B cell (primary cell): ENCODE results near the gene AP3S1. TPM values are rescaled to one million over a fixed set of nuclear protein-coding genes. Genes with fewer than 3 reads are reported as not detected.
"Not testable (repeated sequence)": the region's sequence is repeated elsewhere in the genome, so short reads cannot be mapped to it uniquely, and the experiment has no call there.

Experiments used
- ATAC-seq: fragments of 200-7000 bp; cut with Tn5 transposase; one replicate; pipeline ENCODE4 v1.10.0; 2021; ENCODE audit warnings: low read depth, mild to moderate bottlenecking, moderate number of reproducible peaks, moderate library complexity
- CTCF ChIA-PET: fragments of 350-600 bp; sonication (Branson Sonifier 250); formaldehyde crosslinking; loops from one replicate; lab custom pipeline; 2021; ENCODE audit warnings: antibody characterized with exemption, inconsistent platforms; lab: Charles Lee
- POLR2A ChIA-PET: fragments of 350-600 bp; sonication (Branson Sonifier 250); formaldehyde crosslinking; loops from one replicate; lab custom pipeline; 2021; ENCODE audit warnings: antibody characterized with exemption; lab: Charles Lee
- DNase-seq: peaks from one replicate; pipeline ENCODE4 v3.0.0; 2013
- H2AFZ ChIP-seq: 2 replicates; pipeline ENCODE4 v1.6.1; 2012; ENCODE audit warnings: mild to moderate bottlenecking, low read depth, low read length; ENCODE audit not compliant: insufficient read depth, poor library complexity, severe bottlenecking
- H3K27ac ChIP-seq, 2 donors: 1 replicate in 1 of 2; 2 replicates in 1 of 2; pipeline ENCODE4 v1.5.1; 2012 to 2013; ENCODE audit warnings: low read length in 2 of 2, mild to moderate bottlenecking in 2 of 2, moderate library complexity in 1 of 2
- H3K27me3 ChIP-seq, 4 experiments: fragments of 200-600 bp in 1 of 4; sonication (generic) in 1 of 4; replicated peaks in 1 of 4; 1 replicate in 2 of 4; 2 replicates in 2 of 4; pipeline versions ENCODE4 v1.6.1 to v1.7.0; 2013 to 2016; ENCODE audit warnings: low read length in 3 of 4, mild to moderate bottlenecking in 2 of 4, mixed read lengths in 1 of 4, moderate library complexity in 1 of 4; ENCODE audit not compliant: insufficient read depth in 4 of 4, control insufficient read depth in 3 of 4; ENCODE audit errors: control extremely low read depth in 1 of 4
- H3K36me3 ChIP-seq, 2 experiments: replicated peaks in 1 of 2; 1 replicate in 1 of 2; 2 replicates in 1 of 2; pipeline versions ENCODE4 v1.6.1 to v1.7.1; 2013; ENCODE audit warnings: low read length in 1 of 2; ENCODE audit not compliant: insufficient read depth in 2 of 2, control insufficient read depth in 1 of 2; ENCODE audit errors: control extremely low read depth in 1 of 2, extremely low read depth in 1 of 2
- H3K4me1 ChIP-seq, 2 donors: fragments of 200-600 bp in 1 of 2; sonication (generic) in 1 of 2; 1 replicate in 1 of 2; 2 replicates in 1 of 2; pipeline versions ENCODE4 v1.5.1 to v1.6.1; 2013 to 2017; ENCODE audit warnings: low read length in 2 of 2; ENCODE audit not compliant: control insufficient read depth in 2 of 2, insufficient read depth in 2 of 2
- H3K4me2 ChIP-seq: replicated peaks from 2 replicates; pipeline ENCODE3; 2012; ENCODE audit warnings: mild to moderate bottlenecking, low read depth, low read length; ENCODE audit not compliant: poor library complexity, severe bottlenecking
- H3K4me3 ChIP-seq, 5 experiments: fragments of 200-600 bp in 1 of 5; sonication (generic) in 1 of 5; 1 replicate in 3 of 5; 2 replicates in 2 of 5; pipeline versions ENCODE4 v1.5.1 to v1.7.0; 2011 to 2016; ENCODE audit warnings: low read length in 4 of 5, mild to moderate bottlenecking in 4 of 5, low read depth in 2 of 5, control low read depth in 1 of 5, moderate library complexity in 1 of 5; ENCODE audit not compliant: insufficient read depth in 1 of 5; ENCODE audit errors: control extremely low read depth in 1 of 5, extremely low read depth in 1 of 5
- H3K79me2 ChIP-seq: fragments of 200-600 bp; sonication (generic); one replicate; pipeline ENCODE4 v1.6.0; 2016; ENCODE audit warnings: low read length; ENCODE audit not compliant: control insufficient read depth, insufficient read depth
- H3K9ac ChIP-seq: fragments of 200-600 bp; sonication (generic); 2 replicates; pipeline ENCODE4 v1.6.1; 2017; ENCODE audit warnings: mild to moderate bottlenecking, low read length, moderate library complexity
- H3K9me3 ChIP-seq, 3 donors: one replicate each; pipeline versions ENCODE4 v1.6.1 to v1.7.1; 2013; ENCODE audit warnings: low read length in 2 of 3; ENCODE audit not compliant: control insufficient read depth in 2 of 3, insufficient read depth in 1 of 3; ENCODE audit errors: control extremely low read depth in 1 of 3
- H4K20me1 ChIP-seq: 2 replicates; pipeline ENCODE4 v1.6.0; 2012; ENCODE audit warnings: mild to moderate bottlenecking, low read length; ENCODE audit not compliant: insufficient read depth, control insufficient read depth, poor library complexity, severe bottlenecking
- H3K27ac Mint-ChIP-seq: one replicate; pipeline ENCODE4 v1.8.0; 2021; ENCODE audit warnings: mixed read lengths
- H3K27me3 Mint-ChIP-seq: one replicate; pipeline ENCODE4 v1.8.0; 2021; ENCODE audit warnings: mixed read lengths
- H3K4me1 Mint-ChIP-seq: one replicate; pipeline ENCODE4 v1.8.0; 2021; ENCODE audit warnings: mixed read lengths
- H3K4me3 Mint-ChIP-seq: one replicate; pipeline ENCODE4 v1.8.0; 2021; ENCODE audit warnings: mixed read lengths
- H3K9me3 Mint-ChIP-seq: one replicate; pipeline ENCODE4 v1.8.0; 2022; ENCODE audit warnings: mixed read lengths; ENCODE audit not compliant: insufficient read depth
- CTCF ChIP-seq: fragments of 200-600 bp; IDR thresholded peaks from one replicate; pipeline ENCODE4 v1.8.0; 2022; ENCODE audit warnings: antibody characterized with exemption, mild to moderate bottlenecking
- EZH2 ChIP-seq: IDR thresholded peaks from 2 replicates; pipeline ENCODE4 v1.6.1; 2012; ENCODE audit warnings: borderline replicate concordance, low read depth, mild to moderate bottlenecking, moderate library complexity, low read length; ENCODE audit not compliant: insufficient read depth, poor library complexity, severe bottlenecking
- WGBS: methylation state at CpG from one replicate; pipeline ENCODE4 v1.1.5; 2013; ENCODE audit warnings: missing lambda C conversion rate; ENCODE audit not compliant: insufficient coverage; 5-methylcytosine and 5-hydroxymethylcytosine counted together
- intact Hi-C: fragments of 100-400 bp; cut with micrococcal nuclease; formaldehyde crosslinking; loops from one replicate; pipeline ENCODE4 v1.10.0; 2022
- polyA plus RNA-seq: library from polyadenylated mRNA; depleted of rRNA; stranded (reverse); fragments of >200 nt; gene quantifications from 2 replicates; pipeline ENCODE4 v1.2.3, GENCODE V29; 2012
- total RNA-seq, 2 donors: library from RNA; stranded (reverse); fragments of 120-200 nt in 1 of 2; gene quantifications; 1 replicate in 1 of 2; 2 replicates in 1 of 2; pipeline versions ENCODE4 v1.2.3 to v1.2.4, GENCODE V29; 2013 to 2022

Gene AP3S1
- total and polyA plus RNA-seq, 2 donors (not counting 1 experiment from before 2014, with no cell fraction given), result 12.8 to 47.6 TPM

- DNase-seq, intact Hi-C loops: not testable (repeated sequence)
These were observed 40.7 kb downstream of the AP3S1 start for GRCh38 chr5:115882434-115882833.

DNA sequence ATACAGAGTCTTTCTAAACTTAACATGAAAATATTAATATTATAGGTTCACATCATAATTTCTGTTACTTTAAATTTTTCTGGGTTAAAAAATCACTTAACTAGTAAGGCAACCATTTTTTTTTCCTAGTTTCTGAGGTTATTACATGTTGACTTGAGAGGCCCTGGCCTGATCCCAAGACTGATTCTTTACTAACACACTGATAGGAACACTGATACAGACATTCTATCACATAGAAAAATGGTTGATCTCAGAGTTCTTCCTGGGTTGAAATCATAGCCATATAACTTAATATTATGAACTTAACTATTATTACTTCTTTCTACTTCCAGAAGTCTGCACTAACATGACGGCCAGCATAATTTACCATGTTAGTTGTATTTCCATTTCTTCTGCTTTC lies 43.0 kb downstream of the AP3S1 start:
- Histone ChIP-seq H3K4me2 (no peak overlapping the region), H3K27ac (no peak overlapping the region), H3K4me3 (no peak overlapping the region), H3K4me1 (no peaks in the 10 kb centered on the region), H2AFZ (no peak overlapping the region), H3K9me3 (peaks cover 0 to 10% (median 0%) of the 10 kb centered on the region in 3 donors), H3K36me3 (no peaks in the 10 kb centered on the region), H3K27me3 (no peaks in the 10 kb centered on the region), H3K9ac (no peak overlapping the region), H4K20me1 (no peaks in the 10 kb centered on the region), H3K79me2 (no peaks in the 10 kb centered on the region)
- Mint-ChIP-seq H3K4me1 (no peaks in the 10 kb centered on the region), H3K27me3 (no peaks in the 10 kb centered on the region), H3K9me3 (no peaks in the 10 kb centered on the region), H3K4me3 (no peak overlapping the region), H3K27ac (no peak overlapping the region)
- ChIA-PET POLR2A (no interaction called here), CTCF (no interaction called here)
- TF ChIP-seq EZH2 (no peak), CTCF (no peak)
- ATAC-seq (no peak), DNase-seq (no peak)
- WGBS, result no CpG with 5 or more reads among the region's 1 CpG
- intact Hi-C loops, result no loop called here

More at GRCh38 chr5:115882434-115882833, 40.7 kb downstream of the AP3S1 start:
- H3K27me3 ChIP-seq, H3K4me1 Mint-ChIP-seq, H3K27me3 Mint-ChIP-seq, H3K36me3 ChIP-seq, H2AFZ ChIP-seq, H3K4me1 ChIP-seq, H4K20me1 ChIP-seq, H3K4me2 ChIP-seq, CTCF ChIA-PET, H3K9ac ChIP-seq, H3K79me2 ChIP-seq, H3K4me3 Mint-ChIP-seq, ATAC-seq, H3K4me3 ChIP-seq, H3K27ac ChIP-seq, H3K27ac Mint-ChIP-seq, POLR2A ChIA-PET, H3K9me3 Mint-ChIP-seq: not testable (repeated sequence)
- 100% methylated on average over 6 of the region's 8 CpGs for WGBS
- H3K9me3 ChIP-seq, result peaks cover 0 to 10% (median 0%) of the 10 kb centered on the region in 3 donors

DNA sequence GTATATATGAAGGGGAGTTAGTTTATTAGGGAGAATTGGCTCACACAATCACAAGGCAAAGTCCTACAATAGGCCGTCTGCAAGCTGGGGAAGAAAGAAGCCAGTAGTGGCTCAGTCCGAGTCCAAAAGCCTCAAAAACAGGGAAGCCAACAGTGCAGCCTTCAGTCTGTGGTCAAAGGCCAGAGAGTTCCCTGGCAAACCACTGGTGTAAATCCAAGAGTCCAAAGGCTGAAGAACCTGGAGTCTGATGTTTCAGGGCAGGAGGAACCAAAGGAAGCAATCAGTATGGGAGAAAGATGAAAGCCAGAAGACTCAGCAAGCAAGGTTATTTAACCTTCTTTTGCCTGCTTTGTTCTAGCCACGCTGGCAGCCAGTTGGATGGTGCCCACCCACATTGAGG lies 43.5 kb downstream of the AP3S1 start:
- DNase-seq, H3K4me3 ChIP-seq, H3K27ac ChIP-seq, ATAC-seq, H3K9me3 Mint-ChIP-seq, H2AFZ ChIP-seq, H3K36me3 ChIP-seq, H3K9ac ChIP-seq, H4K20me1 ChIP-seq, H3K4me3 Mint-ChIP-seq, H3K79me2 ChIP-seq, H3K4me2 ChIP-seq, H3K27me3 Mint-ChIP-seq, intact Hi-C loops, CTCF ChIA-PET, H3K27ac Mint-ChIP-seq, H3K27me3 ChIP-seq, H3K4me1 ChIP-seq, H3K4me1 Mint-ChIP-seq, POLR2A ChIA-PET: not testable (repeated sequence)
- 96% methylated on average over 3 of the region's 3 CpGs for WGBS
- H3K9me3 ChIP-seq, result peaks cover 0 to 10% (median 0%) of the 10 kb centered on the region in 3 donors
